Endothelial cell of umbilical vein (primary cell): Measurements from ENCODE around the gene RFX7. TPM values are rescaled to one million over a fixed set of nuclear protein-coding genes. Genes with fewer than 3 reads are reported as not detected.

Experiments
- BruUV-seq: library from RNA; stranded (reverse); fragments of 400-500 nt; replicated peaks from 2 replicates; lab custom pipeline; 2021; lab: Mats Ljungman, UMichigan
- CTCF ChIA-PET: fragments of 300-600, 350-600 bp; sonication (Branson Sonifier 250); formaldehyde crosslinking; loops from one replicate; lab custom pipeline; 2021; ENCODE audit warnings: antibody characterized with exemption, inconsistent platforms; lab: Charles Lee
- POLR2A ChIA-PET: fragments of 300-600, 350-600 bp; sonication (Branson Sonifier 250); formaldehyde crosslinking; loops from one replicate; lab custom pipeline; 2021; ENCODE audit warnings: antibody characterized with exemption, inconsistent platforms; lab: Charles Lee
- DNase-seq: peaks from one replicate; pipeline ENCODE4 v3.0.0-alpha.2; 2011; ENCODE audit warnings: low read depth, low spot score
- FAIRE-seq: peaks from 2 replicates; lab custom pipeline; 2011; peaks lifted over from hg19 to GRCh38; lab: Jason Lieb, UNC
- H2AFZ ChIP-seq: 2 replicates; pipeline ENCODE4 v1.6.0; 2012; ENCODE audit warnings: low read depth, low read length, control low read depth, inconsistent platforms
- H3K27ac ChIP-seq: 2 replicates; pipeline ENCODE4 v1.5.1; 2011; ENCODE audit warnings: low read depth, mild to moderate bottlenecking, control low read depth, low read length, moderate library complexity; ENCODE audit not compliant: insufficient read depth
- H3K27me3 ChIP-seq, 2 experiments: 2 replicates each; pipeline versions ENCODE4 v1.6.0 to v1.6.1; 2011; ENCODE audit warnings: low read length in 2 of 2, mixed read lengths in 1 of 2; ENCODE audit not compliant: control insufficient read depth in 2 of 2, insufficient read depth in 2 of 2
- H3K36me3 ChIP-seq, 2 experiments: 2 replicates in 1 of 2; 3 replicates in 1 of 2; pipeline ENCODE4 v1.5.1; 2011; ENCODE audit warnings: low read length in 2 of 2, mild to moderate bottlenecking in 1 of 2, moderate library complexity in 1 of 2; ENCODE audit not compliant: control insufficient read depth in 2 of 2, insufficient read depth in 2 of 2; ENCODE audit errors: extremely low read depth in 1 of 2
- H3K4me1 ChIP-seq: 3 replicates; pipeline ENCODE4 v1.5.1; 2011; ENCODE audit warnings: mild to moderate bottlenecking, low read length; ENCODE audit not compliant: control insufficient read depth, insufficient read depth; ENCODE audit errors: extremely low read depth
- H3K4me2 ChIP-seq: 2 replicates; pipeline ENCODE4 v1.6.1; 2011; ENCODE audit warnings: low read length, control low read depth, mixed read lengths; ENCODE audit not compliant: insufficient read depth
- H3K4me3 ChIP-seq, 3 experiments: fragments of 200-600 bp in 1 of 3; sonication (generic), shearing (Covaris generic) in 1 of 3; replicated peaks in 1 of 3; 2 replicates each; pipeline ENCODE4 v1.5.1; 2011 to 2016; ENCODE audit warnings: control low read depth in 3 of 3, low read length in 3 of 3, mild to moderate bottlenecking in 2 of 3, inconsistent platforms in 1 of 3, low read depth in 1 of 3, moderate library complexity in 1 of 3; ENCODE audit not compliant: insufficient read depth in 1 of 3
- H3K79me2 ChIP-seq: 2 replicates; pipeline ENCODE4 v1.6.0; 2012; ENCODE audit warnings: low read length, inconsistent platforms; ENCODE audit not compliant: control insufficient read depth, insufficient read depth
- H3K9ac ChIP-seq: replicated peaks from 2 replicates; pipeline ENCODE3; 2011; ENCODE audit warnings: low read length, control low read depth; ENCODE audit not compliant: insufficient read depth; ENCODE audit errors: extremely low read depth
- H3K9me1 ChIP-seq: replicated peaks from 3 replicates; pipeline ENCODE4 v1.6.0; 2011; ENCODE audit warnings: mild to moderate bottlenecking, low read length; ENCODE audit not compliant: control insufficient read depth, insufficient read depth; ENCODE audit errors: extremely low read depth
- H3K9me3 ChIP-seq: replicated peaks from 2 replicates; pipeline ENCODE4 v1.5.1; 2012; ENCODE audit warnings: low read length, inconsistent platforms; ENCODE audit not compliant: control insufficient read depth, insufficient read depth
- H4K20me1 ChIP-seq: replicated peaks from 2 replicates; pipeline ENCODE3; 2011; ENCODE audit warnings: mild to moderate bottlenecking, low read length; ENCODE audit not compliant: control insufficient read depth, insufficient read depth; ENCODE audit errors: extremely low read depth
- EZH2 ChIP-seq: IDR thresholded peaks from 2 replicates; pipeline ENCODE4 v1.6.1; 2012; ENCODE audit warnings: borderline replicate concordance, low read depth, mild to moderate bottlenecking, moderate library complexity, low read length, inconsistent platforms; ENCODE audit not compliant: severe bottlenecking
- FOS ChIP-seq: IDR thresholded peaks from 2 replicates; pipeline ENCODE4 v1.6.1; 2011; ENCODE audit warnings: mild to moderate bottlenecking, low read length, moderate library complexity, borderline replicate concordance; ENCODE audit not compliant: insufficient read depth
- GATA2 ChIP-seq: IDR thresholded peaks from 2 replicates; pipeline ENCODE4 v1.7.0; 2011; ENCODE audit warnings: low read depth, mild to moderate bottlenecking, moderate library complexity, mixed read lengths, low read length; ENCODE audit not compliant: insufficient read length, insufficient read depth
- JUN ChIP-seq: IDR thresholded peaks from 2 replicates; pipeline ENCODE4 v1.6.1; 2011; ENCODE audit warnings: borderline replicate concordance, low read depth; ENCODE audit not compliant: insufficient read length, insufficient read depth
- MYC ChIP-seq: IDR thresholded peaks from one replicate; pipeline ENCODE4 v1.6.1; 2011; ENCODE audit warnings: mild to moderate bottlenecking, low read depth, low read length
- POLR2A ChIP-seq: IDR thresholded peaks from 2 replicates; pipeline ENCODE4 v1.6.1; 2012; ENCODE audit warnings: low read depth, mild to moderate bottlenecking, control low read depth, low read length
- POLR2AphosphoS5 ChIP-seq: IDR thresholded peaks from 2 replicates; pipeline ENCODE4 v1.6.1; 2012; ENCODE audit warnings: low read depth, mild to moderate bottlenecking, control low read depth, low read length, moderate library complexity; ENCODE audit not compliant: insufficient read depth
- dilution Hi-C: fragments of 300-500 bp; cut with MboI; formaldehyde crosslinking; loops from one replicate; pipeline ENCODE4 v1.15.0; 2019; ENCODE audit warnings: low sequenced_read_pairs; ENCODE audit not compliant: extremely low pct_ligation_motif_present
- intact Hi-C: fragments of 100-400 bp; cut with micrococcal nuclease; formaldehyde crosslinking; loops from one replicate; pipeline ENCODE4 v1.10.0; 2022
- polyA plus RNA-seq, 4 experiments: library from polyadenylated mRNA; depleted of rRNA in 3 of 4; stranded (reverse) in 3 of 4; unstranded in 1 of 4; fragments of >200 nt; gene quantifications; 2 replicates each; pipeline versions ENCODE4 v1.2.1 to v1.2.3, GENCODE V29; 2011 to 2012; ENCODE audit warnings: missing spikeins in 1 of 4
- total RNA-seq: library from RNA; stranded (reverse); gene quantifications from 2 replicates; pipeline ENCODE4 v1.2.3, GENCODE V29; 2021
- TF ChIP-seq, protein P1 (sequence below): IDR thresholded peaks from 2 replicates; pipeline ENCODE4 v1.6.1; 2011; ENCODE audit not compliant: insufficient read depth, insufficient read length
- TF ChIP-seq, protein P2 (sequence below), 2 donors: IDR thresholded peaks; 1 replicate in 1 of 2; 2 replicates in 1 of 2; pipeline ENCODE4 v1.5.1; 2011; ENCODE audit warnings: low read length in 2 of 2, mild to moderate bottlenecking in 2 of 2, moderate library complexity in 2 of 2, control low read depth in 1 of 2, inconsistent platforms in 1 of 2, low read depth in 1 of 2; ENCODE audit not compliant: insufficient read depth in 1 of 2; ENCODE audit errors: extremely low read depth in 1 of 2

The RFX7 gene
- total and polyA plus RNA-seq, 2 donors (not counting 3 experiments of a cell fraction or from before 2014, with no cell fraction given) = 6.3 to 23.0 TPM

DNA sequence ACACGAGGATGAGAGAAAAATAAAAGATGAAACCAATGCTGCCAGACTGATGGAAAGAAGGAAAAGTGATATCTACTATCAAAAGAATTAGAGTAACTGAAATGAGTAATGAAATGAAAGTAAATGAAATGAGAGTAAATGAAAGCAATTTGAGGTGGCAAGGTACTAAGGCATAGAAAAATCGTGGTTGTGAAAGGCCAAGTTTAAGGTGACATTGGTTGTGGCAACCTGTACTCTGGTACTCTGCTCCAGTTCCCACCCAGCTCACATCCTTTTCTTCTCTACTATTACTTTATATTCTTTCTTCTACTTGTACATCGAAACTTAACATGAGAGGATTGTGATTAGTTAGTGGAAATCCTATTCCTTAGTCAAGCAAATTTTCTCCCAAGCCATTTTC, 10.1 kb downstream of the RFX7 start:
- intact Hi-C loops = no loop called here
- dilution Hi-C loops = no loop called here
- H3K4me2 ChIP-seq = no peak overlapping the region
- H3K36me3 ChIP-seq = peaks cover 0 to 2% of the 10 kb centered on the region in 2 experiments
- BruUV-seq = no TSS peak
- H4K20me1 ChIP-seq = peaks cover 10% of the 10 kb centered on the region
- no peak for TF ChIP-seq FOS
- TF ChIP-seq POLR2A = no peak
- no peak for TF ChIP-seq GATA2
- TF ChIP-seq, protein P1, sequence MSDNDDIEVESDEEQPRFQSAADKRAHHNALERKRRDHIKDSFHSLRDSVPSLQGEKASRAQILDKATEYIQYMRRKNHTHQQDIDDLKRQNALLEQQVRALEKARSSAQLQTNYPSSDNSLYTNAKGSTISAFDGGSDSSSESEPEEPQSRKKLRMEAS = no peak
- TF ChIP-seq MYC = no peak
- H3K79me2 ChIP-seq = peaks cover 62% of the 10 kb centered on the region
- DNase-seq = no peak
- no peak overlapping the region for H3K27ac ChIP-seq
- no peaks in the 10 kb centered on the region for H3K9me1 ChIP-seq
- no peaks in the 10 kb centered on the region for H3K4me1 ChIP-seq
- H3K27me3 ChIP-seq = no peaks in the 10 kb centered on the region
- peaks cover 2% of the 10 kb centered on the region for H3K9me3 ChIP-seq
- CTCF ChIA-PET = no interaction called here
- no peak overlapping the region for H3K4me3 ChIP-seq
- POLR2A ChIA-PET = no interaction called here
- no peak overlapping the region for H3K9ac ChIP-seq
- no peak for FAIRE-seq
- no peak overlapping the region for H2AFZ ChIP-seq

DNA sequence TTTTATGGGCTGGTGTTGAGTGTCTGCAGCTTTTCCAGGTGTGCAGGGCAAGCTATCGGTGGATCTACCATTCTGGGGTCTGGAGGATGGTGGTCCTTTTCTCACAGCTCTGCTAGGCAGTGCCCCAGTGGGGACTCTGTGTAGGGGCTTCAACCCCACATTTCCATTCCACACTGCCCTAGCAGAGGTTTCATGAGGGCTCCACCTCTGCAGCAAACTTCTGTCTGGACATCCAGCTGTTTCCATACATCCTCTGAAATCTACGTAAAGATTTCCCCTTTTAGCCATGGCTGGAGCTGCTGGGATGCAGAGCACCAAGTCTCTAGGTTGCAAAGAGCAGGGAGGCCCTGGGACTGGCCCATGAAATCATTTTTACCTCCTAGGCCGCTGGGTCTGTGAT, 11.6 kb downstream of the RFX7 start:
- peaks cover 7% of the 10 kb centered on the region for H4K20me1 ChIP-seq
- TF ChIP-seq FOS = no peak
- no peak for TF ChIP-seq JUN
- TF ChIP-seq, protein P2, sequence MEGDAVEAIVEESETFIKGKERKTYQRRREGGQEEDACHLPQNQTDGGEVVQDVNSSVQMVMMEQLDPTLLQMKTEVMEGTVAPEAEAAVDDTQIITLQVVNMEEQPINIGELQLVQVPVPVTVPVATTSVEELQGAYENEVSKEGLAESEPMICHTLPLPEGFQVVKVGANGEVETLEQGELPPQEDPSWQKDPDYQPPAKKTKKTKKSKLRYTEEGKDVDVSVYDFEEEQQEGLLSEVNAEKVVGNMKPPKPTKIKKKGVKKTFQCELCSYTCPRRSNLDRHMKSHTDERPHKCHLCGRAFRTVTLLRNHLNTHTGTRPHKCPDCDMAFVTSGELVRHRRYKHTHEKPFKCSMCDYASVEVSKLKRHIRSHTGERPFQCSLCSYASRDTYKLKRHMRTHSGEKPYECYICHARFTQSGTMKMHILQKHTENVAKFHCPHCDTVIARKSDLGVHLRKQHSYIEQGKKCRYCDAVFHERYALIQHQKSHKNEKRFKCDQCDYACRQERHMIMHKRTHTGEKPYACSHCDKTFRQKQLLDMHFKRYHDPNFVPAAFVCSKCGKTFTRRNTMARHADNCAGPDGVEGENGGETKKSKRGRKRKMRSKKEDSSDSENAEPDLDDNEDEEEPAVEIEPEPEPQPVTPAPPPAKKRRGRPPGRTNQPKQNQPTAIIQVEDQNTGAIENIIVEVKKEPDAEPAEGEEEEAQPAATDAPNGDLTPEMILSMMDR (IDR thresholded peaks at IDR 0.05; ENCODE audit: extremely low read depth in 1 of 2, insufficient read depth in 1 of 2, low read depth in 1 of 2, low read length in 2 of 2) = no peak
- TF ChIP-seq POLR2AphosphoS5 = no peak
- TF ChIP-seq POLR2A = no peak
- TF ChIP-seq, protein P1 = no peak
- no peak for TF ChIP-seq MYC
- no peak for TF ChIP-seq EZH2
- TF ChIP-seq GATA2 = no peak
- no peak overlapping the region for H3K4me2 ChIP-seq
- no peak for DNase-seq
- H3K9me1 ChIP-seq = no peaks in the 10 kb centered on the region
- peaks cover 2% of the 10 kb centered on the region for H3K9me3 ChIP-seq
- peaks cover 0 to 2% of the 10 kb centered on the region in 2 experiments for H3K36me3 ChIP-seq
- no peaks in the 10 kb centered on the region for H3K4me1 ChIP-seq
- no peak overlapping the region for H3K9ac ChIP-seq
- no peak overlapping the region for H3K27ac ChIP-seq
- no peak overlapping the region for H2AFZ ChIP-seq
- BruUV-seq = no TSS peak
- H3K79me2 ChIP-seq = peaks cover 50% of the 10 kb centered on the region
- H3K27me3 ChIP-seq = no peaks in the 10 kb centered on the region
- intact Hi-C loops = no loop called here
- FAIRE-seq = no peak
- no peak overlapping the region for H3K4me3 ChIP-seq
- ChIA-PET CTCF (no interaction called here), POLR2A (no interaction called here)
- dilution Hi-C loops = no loop called here
